ENCODE data around the gene GLI3. TPM values are rescaled to one million over a fixed set of nuclear protein-coding genes. Genes with fewer than 3 reads are reported as not detected.

The GLI3 gene
- total and polyA plus RNA-seq, 2 of the 8 experiments (the other 6 are each of a cell fraction or from before 2014, with no cell fraction given) = 8.0 to 31.1 TPM

GRCh38 chr7:42108803-42109528, 128.0 kb downstream of the GLI3 start:
- Histone ChIP-seq H3K4me3 (ENCODE audit: extremely low read depth in 1 of 4, insufficient read depth in 2 of 4, low read depth in 3 of 4, low read length in 4 of 4) (no peak overlapping the region), H2AK5ac (ENCODE audit: low read depth, low read length) (no peak overlapping the region), H2BK5ac (ENCODE audit: low read depth, low read length) (no peak overlapping the region), H2BK20ac (ENCODE audit: low read length) (no peak overlapping the region), H3K56ac (replicated peaks; ENCODE audit: insufficient read length, low read depth, low read length) (no peak overlapping the region), H3K14ac (ENCODE audit: insufficient read length) (no peak overlapping the region), H2AFZ (ENCODE audit: low read length) (no peak overlapping the region), H2BK15ac (ENCODE audit: low read length) (no peak overlapping the region), H3K4ac (replicated peaks; ENCODE audit: insufficient read length, low read depth, low read length) (no peak overlapping the region), H3K9ac (replicated peaks in 1 of 4; ENCODE audit: extremely low read depth in 1 of 4, low read depth in 3 of 4, low read length in 3 of 4) (no peak overlapping the region), H3K79me1 (ENCODE audit: low read depth, low read length) (no peaks in the 10 kb centered on the region; the same call in 1 of the 2 replicates), H4K20me1 (replicated peaks in 1 of 2; ENCODE audit: control insufficient read depth in 1 of 2, insufficient read depth in 2 of 2, low read length in 2 of 2) (peaks cover 3 to 4% of the 10 kb centered on the region in 2 experiments), H3K9me3 (ENCODE audit: insufficient read depth in 2 of 2, low read depth in 1 of 2, low read length in 1 of 2) (no peaks in the 10 kb centered on the region), H3K27me3 (replicated peaks in 1 of 4; ENCODE audit: control insufficient read depth in 3 of 4, extremely low read depth in 1 of 4, insufficient read depth in 3 of 4, low read length in 3 of 4) (no peaks in the 10 kb centered on the region), H3K23ac (ENCODE audit: insufficient read length) (no peak overlapping the region), H3K4me2 (ENCODE audit: insufficient read depth in 1 of 2, low read depth in 2 of 2, low read length in 2 of 2) (peak overlapping the region in 1 of 2 experiments; percentile 11; a peak in 1 of 4 replicates), H4K5ac (ENCODE audit: insufficient read length, low read depth, low read length) (no peak overlapping the region), H3K36me3 (ENCODE audit: control insufficient read depth in 2 of 4, insufficient read depth in 4 of 4, low read length in 3 of 4) (peaks cover 0 to 2% (median 0%) of the 10 kb centered on the region in 4 experiments; a peak in 1 of 8 replicates), H2BK120ac (replicated peaks; ENCODE audit: low read depth, low read length) (no peak overlapping the region), H2BK12ac (ENCODE audit: low read depth, low read length) (no peak overlapping the region; the same call in 1 of the 2 replicates), H3K27ac (ENCODE audit: low read depth, low read length) (no peak overlapping the region), H4K91ac (replicated peaks; ENCODE audit: insufficient read length, low read length) (no peak overlapping the region), H3K79me2 (ENCODE audit: control insufficient read depth in 1 of 2, insufficient read depth in 2 of 2, low read length in 2 of 2) (no peaks in the 10 kb centered on the region), H4K8ac (ENCODE audit: extremely low read depth, insufficient read depth, low read length) (no peak overlapping the region), H3K23me2 (ENCODE audit: low read depth, low read length) (no peaks in the 10 kb centered on the region), H3K4me1 (replicated peaks in 1 of 4; ENCODE audit: control insufficient read depth in 3 of 4, insufficient read depth in 4 of 4, low read length in 3 of 4) (peaks cover 6 to 17% (median 11%) of the 10 kb centered on the region in 4 experiments; a peak in 6 of 7 replicates), H3K18ac (ENCODE audit: extremely low read depth, low read length) (no peak overlapping the region; the same call in 1 of the 2 replicates)
- 79% methylated on average over 7 of the region's 7 CpGs; no CpG with 5 or more reads in 1 of the 2 experiments for WGBS, 2 experiments (ENCODE audit: extremely low coverage in 1 of 2, insufficient coverage in 1 of 2, insufficient read length in 1 of 2, insufficient replicate concordance in 2 of 2, low coverage in 1 of 2, low lambda C conversion rate in 2 of 2, missing lambda C conversion rate in 1 of 2)
- DNase-seq (ENCODE audit: low read depth in 1 of 2, low spot score in 2 of 2) (no peak), FAIRE-seq (no peak)
- ChIA-PET CTCF (ENCODE audit: partially characterized antibody) (interaction anchor here (0.6 to 1.2 kb wide), 5 partner anchors 9 to 126 kb away, joined by 3 to 5 read pairs (median 3); no protein-coding TSS in a partner anchor), POLR2A (ENCODE audit: partially characterized antibody) (no interaction called here)
- TF ChIP-seq POLR2AphosphoS5 (IDR thresholded peaks at IDR 0.05; ENCODE audit: low read depth, low read length) = no peak
- TF ChIP-seq BRCA1 (IDR thresholded peaks at IDR 0.05; ENCODE audit: low read depth, low read length) = no peak
- TF ChIP-seq CEBPB (IDR thresholded peaks at IDR 0.05; ENCODE audit: low read depth, low read length) = no peak
- TF ChIP-seq CHD2 (IDR thresholded peaks at IDR 0.05; ENCODE audit: low read length) = no peak
- TF ChIP-seq CREB1 (IDR thresholded peaks at IDR 0.05) = no peak
- TF ChIP-seq SIX5 (IDR thresholded peaks at IDR 0.05; ENCODE audit: low read depth, low read length) = no peak
- TF ChIP-seq RFX5 (IDR thresholded peaks at IDR 0.05; ENCODE audit: borderline replicate concordance, low read depth, low read length) = no peak
- no peak for TF ChIP-seq GTF2F1 (IDR thresholded peaks at IDR 0.05; ENCODE audit: borderline replicate concordance, low read depth, low read length)
- no peak for TF ChIP-seq EZH2 (IDR thresholded peaks at IDR 0.05; ENCODE audit: low read depth, low read length, severe bottlenecking)
- TF ChIP-seq PHF8 (conservative IDR thresholded peaks at IDR 0.05; ENCODE audit: low read depth, low read length) = no peak
- no peak for TF ChIP-seq GABPA (IDR thresholded peaks at IDR 0.05; ENCODE audit: borderline replicate concordance, insufficient read depth, low read length)
- no peak for TF ChIP-seq SIRT6 (IDR thresholded peaks at IDR 0.05; ENCODE audit: low read length)
